GM23338 (cell line): Measurements from ENCODE around the gene ODAPH. TPM values are rescaled to one million over a fixed set of nuclear protein-coding genes. Genes with fewer than 3 reads are reported as not detected.
"Not testable (repeated sequence)": the region's sequence is repeated elsewhere in the genome, so short reads cannot be mapped to it uniquely, and the experiment has no call there.

ENCODE experiments used
- ATAC-seq: fragments of 200-7000 bp; cut with Tn5 transposase; 3 replicates; pipeline ENCODE4 v1.9.1; 2020
- DNase-seq: peaks from one replicate; pipeline ENCODE4 v3.0.0-alpha.2; 2015; ENCODE audit warnings: low spot score
- H2AFZ ChIP-seq: fragments of 200-600 bp; sonication (generic); 2 replicates; pipeline ENCODE4 v1.8.0; 2016; ENCODE audit warnings: antibody characterized with exemption, mild to moderate bottlenecking, moderate library complexity
- H3F3A ChIP-seq: fragments of 200-600 bp; sonication (generic); replicated peaks from 2 replicates; pipeline ENCODE4 v1.8.0; 2017; ENCODE audit warnings: antibody characterized with exemption, mixed run types, low read depth
- H3K27ac ChIP-seq: fragments of 200-600 bp; sonication (generic); 2 replicates; pipeline ENCODE4 v1.6.1; 2016; ENCODE audit warnings: low read depth
- H3K27me3 ChIP-seq: fragments of 200-600 bp; sonication (generic); 2 replicates; pipeline ENCODE4 v1.8.0; 2016; ENCODE audit warnings: mild to moderate bottlenecking, mixed run types, moderate library complexity; ENCODE audit not compliant: insufficient read depth
- H3K36me3 ChIP-seq: fragments of 200-600 bp; sonication (generic); 2 replicates; pipeline ENCODE4 v1.8.0; 2016; ENCODE audit warnings: mild to moderate bottlenecking; ENCODE audit not compliant: insufficient read depth
- H3K4me1 ChIP-seq: fragments of 200-600 bp; sonication (generic); 2 replicates; pipeline ENCODE4 v1.8.0; 2016; ENCODE audit warnings: mild to moderate bottlenecking, moderate library complexity; ENCODE audit not compliant: insufficient read depth
- H3K4me2 ChIP-seq: fragments of 200-600 bp; sonication (generic); 2 replicates; pipeline ENCODE4 v1.7.1; 2017; ENCODE audit warnings: mixed run types
- H3K4me3 ChIP-seq: fragments of 200-600 bp; sonication (generic); 2 replicates; pipeline ENCODE4 v1.6.1; 2016; ENCODE audit warnings: mixed run types
- H3K79me2 ChIP-seq: fragments of 200-600 bp; sonication (generic); replicated peaks from 2 replicates; pipeline ENCODE4 v1.8.0; 2017; ENCODE audit warnings: mild to moderate bottlenecking; ENCODE audit not compliant: insufficient read depth
- H3K9me2 ChIP-seq: fragments of 200-600 bp; sonication (generic); 2 replicates; pipeline ENCODE4 v1.8.0; 2017; ENCODE audit not compliant: insufficient read depth
- H4K20me1 ChIP-seq: fragments of 200-600 bp; sonication (generic); replicated peaks from 2 replicates; pipeline ENCODE4 v1.8.0; 2017; ENCODE audit warnings: mild to moderate bottlenecking; ENCODE audit not compliant: insufficient read depth
- H3K27ac Mint-ChIP-seq: 2 replicates; pipeline ENCODE4 v1.8.0; 2020; ENCODE audit warnings: inconsistent platforms, mild to moderate bottlenecking, moderate library complexity, mixed read lengths
- H3K27me3 Mint-ChIP-seq: 3 replicates; pipeline ENCODE4 v1.8.0; 2022; ENCODE audit warnings: low read depth, mild to moderate bottlenecking, moderate library complexity, mixed read lengths, inconsistent platforms; ENCODE audit not compliant: insufficient read depth, poor library complexity
- H3K36me3 Mint-ChIP-seq: 3 replicates; pipeline ENCODE4 v1.8.0; 2021; ENCODE audit warnings: low read depth, mild to moderate bottlenecking, inconsistent platforms, moderate library complexity, mixed read lengths
- H3K4me1 Mint-ChIP-seq: 3 replicates; pipeline ENCODE4 v1.8.0; 2020; ENCODE audit warnings: mild to moderate bottlenecking, inconsistent platforms, mixed read lengths
- H3K4me3 Mint-ChIP-seq: 3 replicates; pipeline ENCODE4 v1.8.0; 2021; ENCODE audit warnings: moderate library complexity, mild to moderate bottlenecking, inconsistent platforms, mixed read lengths
- H3K9me3 Mint-ChIP-seq: 3 replicates; pipeline ENCODE4 v1.8.0; 2020; ENCODE audit warnings: moderate library complexity, mild to moderate bottlenecking, inconsistent platforms, mixed read lengths
- CREB1 ChIP-seq: fragments of 250-450 bp; sonication (Bioruptor Pico); IDR thresholded peaks from 2 replicates; pipeline ENCODE4 v1.5.0; 2020; ENCODE audit warnings: low read depth, mild to moderate bottlenecking, moderate library complexity
- ETS1 ChIP-seq: IDR thresholded peaks from 2 replicates; pipeline ENCODE4 v1.6.1; 2016; ENCODE audit warnings: antibody characterized with exemption
- EZH2 ChIP-seq: fragments of 200-600 bp; sonication (generic); IDR thresholded peaks from one replicate; pipeline ENCODE4 v1.8.0; 2017; ENCODE audit warnings: antibody characterized with exemption, mild to moderate bottlenecking, low read depth; ENCODE audit not compliant: unreplicated experiment
- EZH2phosphoT487 ChIP-seq: fragments of 200-600 bp; sonication (generic); IDR thresholded peaks from one replicate; pipeline ENCODE4 v1.8.1; 2018; ENCODE audit warnings: antibody characterized with exemption; ENCODE audit not compliant: unreplicated experiment
- JUNB ChIP-seq: IDR thresholded peaks from one replicate; pipeline ENCODE4 v1.6.1; 2016; ENCODE audit warnings: antibody characterized with exemption; ENCODE audit not compliant: unreplicated experiment
- NANOG ChIP-seq: IDR thresholded peaks from 2 replicates; pipeline ENCODE4 v1.6.1; 2016; ENCODE audit warnings: antibody characterized with exemption, borderline replicate concordance
- POLR2AphosphoS5 ChIP-seq: IDR thresholded peaks from 2 replicates; pipeline ENCODE4 v1.6.1; 2016; ENCODE audit warnings: antibody characterized with exemption, low read depth
- REST ChIP-seq: IDR thresholded peaks from one replicate; pipeline ENCODE4 v1.6.1; 2018; ENCODE audit warnings: antibody characterized with exemption; ENCODE audit not compliant: unreplicated experiment
- STAT1 ChIP-seq: IDR thresholded peaks from one replicate; pipeline ENCODE4 v1.6.1; 2016; ENCODE audit warnings: antibody characterized with exemption; ENCODE audit not compliant: unreplicated experiment
- polyA plus RNA-seq: library from polyadenylated mRNA; unstranded; fragments of >200 nt; fragmentation: Nextera tagmentation; extraction: Ambion mirVana; gene quantifications from 2 replicates; pipeline ENCODE4 v1.2.1, GENCODE V29; 2016
- total RNA-seq: library from RNA; depleted of rRNA; stranded (reverse); fragments of >200 nt; shearing (Covaris generic); gene quantifications from 2 replicates; pipeline ENCODE4 v1.2.3, GENCODE V29; 2014

The ODAPH gene
- total and polyA plus RNA-seq, 2 experiments from 2014 or later = not detected

- TF ChIP-seq REST = no peak
- no peak for TF ChIP-seq POLR2AphosphoS5
- TF ChIP-seq CREB1 = no peak
- TF ChIP-seq NANOG = no peak
Measured at GRCh38 chr4:75516144-75516543, 39.7 kb upstream of the ODAPH start (continued).

- not testable (repeated sequence) for ATAC-seq, H3K27ac ChIP-seq, H3K4me1 ChIP-seq, H3K4me1 Mint-ChIP-seq, H3K27me3 ChIP-seq, H4K20me1 ChIP-seq, H3K79me2 ChIP-seq, H3K9me3 Mint-ChIP-seq, H3K4me2 ChIP-seq, H3K4me3 ChIP-seq, H3K27ac Mint-ChIP-seq, H3K27me3 Mint-ChIP-seq, DNase-seq, H3K9me2 ChIP-seq, H2AFZ ChIP-seq, H3F3A ChIP-seq, H3K4me3 Mint-ChIP-seq
- H3K36me3 ChIP-seq = peaks cover 18% of the 10 kb centered on the region; the same call in 1 of the 2 replicates
- H3K36me3 Mint-ChIP-seq = peaks cover 39% of the 10 kb centered on the region
Measured at GRCh38 chr4:75519452-75519851, 36.4 kb upstream of the ODAPH start.

- Histone ChIP-seq H2AFZ (no peak overlapping the region), H3K9me2 (no peaks in the 10 kb centered on the region), H3K79me2 (no peaks in the 10 kb centered on the region; the same call in 1 of the 2 replicates), H3K36me3 (peaks cover 15% of the 10 kb centered on the region; the same call in 1 of the 2 replicates), H3K27me3 (no peaks in the 10 kb centered on the region), H3K27ac (no peak overlapping the region), H3F3A (no peaks in the 10 kb centered on the region), H3K4me1 (no peaks in the 10 kb centered on the region), H3K4me3 (no peak overlapping the region), H3K4me2 (no peak overlapping the region), H4K20me1 (no peaks in the 10 kb centered on the region)
- H3K9me3 Mint-ChIP-seq = no peaks in the 10 kb centered on the region
- no peaks in the 10 kb centered on the region for H3K4me1 Mint-ChIP-seq
- DNase-seq (no peak), ATAC-seq (no peak)
- H3K27me3 Mint-ChIP-seq = no peaks in the 10 kb centered on the region
- H3K4me3 Mint-ChIP-seq = no peak overlapping the region
- H3K27ac Mint-ChIP-seq = no peak overlapping the region
- TF ChIP-seq EZH2 = no peak
- peaks cover 41% of the 10 kb centered on the region for H3K36me3 Mint-ChIP-seq
Measured at GRCh38 chr4:75525086-75525485, 30.8 kb upstream of the ODAPH start.

GRCh38 chr4:75525910-75526309 is 30.0 kb upstream of the ODAPH start:
- no peaks in the 10 kb centered on the region for H3K27me3 Mint-ChIP-seq
- Histone ChIP-seq H3K4me2 (no peak overlapping the region), H3K79me2 (no peaks in the 10 kb centered on the region; the same call in 1 of the 2 replicates), H3K27ac (no peak overlapping the region), H3F3A (no peaks in the 10 kb centered on the region), H3K27me3 (no peaks in the 10 kb centered on the region), H3K4me1 (no peaks in the 10 kb centered on the region), H3K9me2 (no peaks in the 10 kb centered on the region), H3K36me3 (peaks cover 17% of the 10 kb centered on the region), H3K4me3 (no peak overlapping the region), H4K20me1 (no peaks in the 10 kb centered on the region), H2AFZ (no peak overlapping the region)
- H3K36me3 Mint-ChIP-seq = peaks cover 47% of the 10 kb centered on the region
- no peak for DNase-seq
- no peaks in the 10 kb centered on the region for H3K4me1 Mint-ChIP-seq
- ATAC-seq = no peak
- no peak overlapping the region for H3K27ac Mint-ChIP-seq
- peaks cover 3% of the 10 kb centered on the region; the same call in 1 of the 3 replicates for H3K9me3 Mint-ChIP-seq
- no peak for TF ChIP-seq JUNB
- TF ChIP-seq STAT1 = no peak
- no peak for TF ChIP-seq ETS1
- no peak for TF ChIP-seq POLR2AphosphoS5
- no peak for TF ChIP-seq EZH2phosphoT487
- no peak for TF ChIP-seq CREB1
- H3K4me3 Mint-ChIP-seq = no peak overlapping the region
